GM18867 (cell line): ENCODE results near the gene NDUFV3.
"Not testable (repeated sequence)": the region's sequence is repeated elsewhere in the genome, so short reads cannot be mapped to it uniquely, and the experiment has no call there.

ENCODE experiments used
- ATAC-seq: cut with Tn5 transposase; IDR thresholded peaks from one replicate; pipeline ENCODE4 v1.9.1; 2021; ENCODE audit warnings: mild to moderate bottlenecking, moderate library complexity; ENCODE audit not compliant: unreplicated experiment

The NDUFV3 gene

GRCh38 chr21:42883921-42884320 lies 9.2 kb upstream of the NDUFV3 start:
- no peak for ATAC-seq

GRCh38 chr21:42887326-42887725 lies 5.8 kb upstream of the NDUFV3 start:
- no peak for ATAC-seq

GRCh38 chr21:42892582-42892930 lies 553 bp upstream of the NDUFV3 start:
- no peak for ATAC-seq

- no peak for ATAC-seq
Observed at GRCh38 chr21:42900446-42900845, 7.3 kb downstream of the NDUFV3 start.

- no peak for ATAC-seq
Observed at GRCh38 chr21:42903817-42904216, 10.7 kb downstream of the NDUFV3 start.

GRCh38 chr21:42905195-42905594 lies 12.1 kb downstream of the NDUFV3 start:
- no peak for ATAC-seq

GRCh38 chr21:42906233-42906632 lies 13.1 kb downstream of the NDUFV3 start:
- ATAC-seq = no peak

- not testable (repeated sequence) for ATAC-seq
Observed at GRCh38 chr21:42908484-42908883, 15.4 kb downstream of the NDUFV3 start.

GRCh38 chr21:42911920-42912319 lies 18.8 kb downstream of the NDUFV3 start:
- ATAC-seq = not testable (repeated sequence)

GRCh38 chr21:42913476-42913875 lies 20.4 kb downstream of the NDUFV3 start:
- ATAC-seq = no peak

- ATAC-seq = no peak
Observed at GRCh38 chr21:42918291-42918690, 25.2 kb downstream of the NDUFV3 start.

- ATAC-seq = no peak
Observed at GRCh38 chr21:42921927-42922326, 28.8 kb downstream of the NDUFV3 start.

GRCh38 chr21:42922918-42923317 lies 29.8 kb downstream of the NDUFV3 start:
- ATAC-seq = no peak

GRCh38 chr21:42923553-42924432 lies 30.7 kb downstream of the NDUFV3 start:
- ATAC-seq = peak; percentile 50

- ATAC-seq = no peak
Observed at GRCh38 chr21:42924433-42924751, 31.3 kb downstream of the NDUFV3 start.

GRCh38 chr21:42925114-42925926 lies 32.2 kb downstream of the NDUFV3 start, which contains the start of gene ERVH48-1:
Gene ERVH48-1 (minus strand): TSS chr21:42925630. CDS start chr21:42919006, 6,624 bp downstream.
- no peak for ATAC-seq

- ATAC-seq = not testable (repeated sequence)
Observed at GRCh38 chr21:42927474-42928200, 34.5 kb downstream of the NDUFV3 start.

- no peak for ATAC-seq
Observed at GRCh38 chr21:42929969-42930368, 36.9 kb downstream of the NDUFV3 start.

GRCh38 chr21:42931560-42932235 lies 38.6 kb downstream of the NDUFV3 start:
- no peak for ATAC-seq

GRCh38 chr21:42932378-42933136 lies 39.4 kb downstream of the NDUFV3 start:
- not testable (repeated sequence) for ATAC-seq
